ENCODE data around the gene RCAN1.

Gene RCAN1

GRCh38 chr21:34524646-34525601 is 90.0 kb downstream of the RCAN1 start:
- DNase-seq (ENCODE audit: insufficient read length, low spot score) (no peak), FAIRE-seq (no peak)
- TF ChIP-seq TAF1 (IDR thresholded peaks at IDR 0.05; ENCODE audit: low read depth, low read length) (no peak), POLR2AphosphoS5 (IDR thresholded peaks at IDR 0.05; ENCODE audit: low read depth, low read length) (no peak), POU2F2 (IDR thresholded peaks at IDR 0.05; ENCODE audit: low read depth, low read length) (no peak), SPI1 (IDR thresholded peaks at IDR 0.05; ENCODE audit: low read depth, low read length) (no peak), PAX5 (IDR thresholded peaks at IDR 0.05; ENCODE audit: insufficient read depth, low read length, severe bottlenecking) (no peak)

GRCh38 chr21:34523019-34523555 is 91.8 kb downstream of the RCAN1 start:
- TF ChIP-seq PAX5 (IDR thresholded peaks at IDR 0.05; ENCODE audit: insufficient read depth, low read length, severe bottlenecking) (no peak), TAF1 (IDR thresholded peaks at IDR 0.05; ENCODE audit: low read depth, low read length) (no peak), POLR2AphosphoS5 (IDR thresholded peaks at IDR 0.05; ENCODE audit: low read depth, low read length) (no peak), POU2F2 (IDR thresholded peaks at IDR 0.05; ENCODE audit: low read depth, low read length) (no peak), POLR2A (IDR thresholded peaks at IDR 0.05; ENCODE audit: low read depth, low read length) (no peak), SPI1 (IDR thresholded peaks at IDR 0.05; ENCODE audit: low read depth, low read length) (no peak)
- DNase-seq (ENCODE audit: insufficient read length, low spot score) (no peak), FAIRE-seq (no peak)

- TF ChIP-seq TAF1 (IDR thresholded peaks at IDR 0.05; ENCODE audit: low read depth, low read length) (no peak), POLR2AphosphoS5 (IDR thresholded peaks at IDR 0.05; ENCODE audit: low read depth, low read length) (no peak), POU2F2 (IDR thresholded peaks at IDR 0.05; ENCODE audit: low read depth, low read length) (peak; percentile 64; the same call in 1 of the 2 replicates), POLR2A (IDR thresholded peaks at IDR 0.05; ENCODE audit: low read depth, low read length) (no peak)
- FAIRE-seq (no peak), DNase-seq (ENCODE audit: insufficient read length, low spot score) (no peak)
These were observed 92.6 kb downstream of the RCAN1 start for GRCh38 chr21:34522284-34522683.

- no peak for TF ChIP-seq POLR2AphosphoS5 (IDR thresholded peaks at IDR 0.05; ENCODE audit: low read depth, low read length)
- TF ChIP-seq POU2F2 (IDR thresholded peaks at IDR 0.05; ENCODE audit: low read depth, low read length) = no peak
- no peak for TF ChIP-seq PAX5 (IDR thresholded peaks at IDR 0.05; ENCODE audit: insufficient read depth, low read length, severe bottlenecking)
- no peak for TF ChIP-seq POLR2A (IDR thresholded peaks at IDR 0.05; ENCODE audit: low read depth, low read length)
- TF ChIP-seq TAF1 (IDR thresholded peaks at IDR 0.05; ENCODE audit: low read depth, low read length) = no peak
- TF ChIP-seq SPI1 (IDR thresholded peaks at IDR 0.05; ENCODE audit: low read depth, low read length) = no peak
- FAIRE-seq (no peak), DNase-seq (ENCODE audit: insufficient read length, low spot score) (no peak)
These were observed 93.4 kb downstream of the RCAN1 start for GRCh38 chr21:34521561-34521960.

GRCh38 chr21:34520764-34521508 is 94.0 kb downstream of the RCAN1 start:
- DNase-seq (ENCODE audit: insufficient read length, low spot score) (no peak), FAIRE-seq (no peak)
- no peak for TF ChIP-seq POLR2AphosphoS5 (IDR thresholded peaks at IDR 0.05; ENCODE audit: low read depth, low read length)
- TF ChIP-seq POU2F2 (IDR thresholded peaks at IDR 0.05; ENCODE audit: low read depth, low read length) = no peak
- no peak for TF ChIP-seq PAX5 (IDR thresholded peaks at IDR 0.05; ENCODE audit: insufficient read depth, low read length, severe bottlenecking)
- no peak for TF ChIP-seq SPI1 (IDR thresholded peaks at IDR 0.05; ENCODE audit: low read depth, low read length)
- no peak for TF ChIP-seq POLR2A (IDR thresholded peaks at IDR 0.05; ENCODE audit: low read depth, low read length)
- no peak for TF ChIP-seq TAF1 (IDR thresholded peaks at IDR 0.05; ENCODE audit: low read depth, low read length)

GRCh38 chr21:34520281-34520680 is 94.6 kb downstream of the RCAN1 start:
- no peak for TF ChIP-seq POU2F2 (IDR thresholded peaks at IDR 0.05; ENCODE audit: low read depth, low read length)
- FAIRE-seq (no peak), DNase-seq (ENCODE audit: insufficient read length, low spot score) (no peak)

GRCh38 chr21:34519694-34520093 is 95.2 kb downstream of the RCAN1 start:
- TF ChIP-seq POU2F2 (IDR thresholded peaks at IDR 0.05; ENCODE audit: low read depth, low read length) (no peak), POLR2A (IDR thresholded peaks at IDR 0.05; ENCODE audit: low read depth, low read length) (no peak), SPI1 (IDR thresholded peaks at IDR 0.05; ENCODE audit: low read depth, low read length) (no peak), PAX5 (IDR thresholded peaks at IDR 0.05; ENCODE audit: insufficient read depth, low read length, severe bottlenecking) (no peak), TAF1 (IDR thresholded peaks at IDR 0.05; ENCODE audit: low read depth, low read length) (no peak), POLR2AphosphoS5 (IDR thresholded peaks at IDR 0.05; ENCODE audit: low read depth, low read length) (no peak)
- no peak for FAIRE-seq

GRCh38 chr21:34519016-34519415 is 95.9 kb downstream of the RCAN1 start:
- FAIRE-seq (no peak), DNase-seq (ENCODE audit: insufficient read length, low spot score) (no peak)
- no peak for TF ChIP-seq TAF1 (IDR thresholded peaks at IDR 0.05; ENCODE audit: low read depth, low read length)
- TF ChIP-seq SPI1 (IDR thresholded peaks at IDR 0.05; ENCODE audit: low read depth, low read length) = no peak
- no peak for TF ChIP-seq POLR2AphosphoS5 (IDR thresholded peaks at IDR 0.05; ENCODE audit: low read depth, low read length)
- no peak for TF ChIP-seq POLR2A (IDR thresholded peaks at IDR 0.05; ENCODE audit: low read depth, low read length)
- TF ChIP-seq PAX5 (IDR thresholded peaks at IDR 0.05; ENCODE audit: insufficient read depth, low read length, severe bottlenecking) = no peak
- TF ChIP-seq POU2F2 (IDR thresholded peaks at IDR 0.05; ENCODE audit: low read depth, low read length) = no peak

More at GRCh38 chr21:34519694-34520093, 95.2 kb downstream of the RCAN1 start:
- no peak for DNase-seq (ENCODE audit: insufficient read length, low spot score)

GRCh38 chr21:34518301-34518700 is 96.6 kb downstream of the RCAN1 start:
- TF ChIP-seq PAX5 (IDR thresholded peaks at IDR 0.05; ENCODE audit: insufficient read depth, low read length, severe bottlenecking) = no peak
- FAIRE-seq (no peak), DNase-seq (ENCODE audit: insufficient read length, low spot score) (no peak)

Measured in GM12891 (cell line).